ENCODE data around the gene CTBP2.

Gene CTBP2

DNA sequence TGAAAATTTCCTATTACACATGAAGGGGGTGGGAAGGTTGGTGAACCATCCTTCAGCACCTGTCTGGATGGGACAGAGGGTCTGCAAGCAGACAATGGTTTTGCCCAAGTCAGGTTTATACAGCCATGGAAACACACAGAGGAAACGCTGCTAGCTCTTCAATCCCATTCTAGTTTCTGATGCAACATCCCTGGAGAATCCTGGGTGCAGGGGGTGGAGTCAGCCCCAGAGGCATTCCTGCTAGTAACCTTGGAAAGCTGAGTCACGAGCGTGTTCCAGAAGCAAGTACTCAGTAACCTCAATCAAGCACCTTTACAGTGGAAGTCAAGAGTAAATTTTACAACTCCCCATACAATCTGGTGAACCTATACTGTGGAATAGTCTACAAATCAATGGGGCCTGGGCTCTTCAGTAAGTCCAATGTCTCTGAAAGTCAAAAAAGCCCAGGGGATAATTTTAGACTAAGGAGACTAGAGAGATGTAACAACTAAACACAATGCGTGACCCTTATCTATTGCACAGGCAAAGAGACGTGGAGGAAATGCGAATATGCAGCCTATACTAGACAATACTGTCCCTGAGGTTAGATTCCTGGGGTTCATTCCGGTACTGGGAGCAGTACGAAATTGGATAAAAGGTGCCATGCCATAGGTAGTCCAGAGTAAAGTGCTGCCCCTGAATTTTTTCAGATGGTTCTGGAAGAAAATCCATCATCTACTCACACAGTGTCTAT is 123.1 kb downstream of the CTBP2 start:
- DNase-seq: no peak

DNA sequence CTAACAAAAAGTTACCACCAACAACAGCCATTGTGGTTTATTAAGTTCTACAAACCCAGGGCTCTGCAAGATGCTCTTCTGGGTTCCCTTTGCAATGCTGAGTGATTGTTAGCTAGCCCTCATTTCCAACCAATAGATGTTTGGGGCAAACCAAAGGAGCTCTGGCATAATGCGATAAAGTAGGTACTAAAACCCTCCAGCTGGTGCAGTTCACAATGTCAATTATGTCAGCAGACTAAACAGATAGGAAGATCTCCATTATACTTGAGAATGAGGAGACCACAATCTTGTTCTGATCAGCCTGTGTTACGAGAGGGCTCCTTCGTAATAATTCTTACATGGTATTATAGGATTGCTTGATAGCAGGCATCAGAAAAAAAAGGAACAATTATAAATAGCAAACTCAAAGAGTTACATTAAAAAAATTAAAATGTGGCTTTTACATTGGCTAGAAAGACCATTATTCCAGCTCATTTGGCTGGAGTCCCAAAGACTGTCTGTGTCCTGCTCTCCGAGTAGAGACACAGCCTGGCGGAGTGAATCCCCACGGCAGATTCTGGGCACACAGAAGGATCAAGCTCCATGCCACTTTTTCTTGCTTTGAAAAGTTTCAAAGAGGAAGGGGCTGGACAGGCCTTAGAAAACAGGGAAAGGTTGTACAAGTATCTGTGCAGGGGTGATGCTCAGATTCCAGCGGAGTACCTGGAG is 124.6 kb downstream of the CTBP2 start:
- DNase-seq: no peak

DNA sequence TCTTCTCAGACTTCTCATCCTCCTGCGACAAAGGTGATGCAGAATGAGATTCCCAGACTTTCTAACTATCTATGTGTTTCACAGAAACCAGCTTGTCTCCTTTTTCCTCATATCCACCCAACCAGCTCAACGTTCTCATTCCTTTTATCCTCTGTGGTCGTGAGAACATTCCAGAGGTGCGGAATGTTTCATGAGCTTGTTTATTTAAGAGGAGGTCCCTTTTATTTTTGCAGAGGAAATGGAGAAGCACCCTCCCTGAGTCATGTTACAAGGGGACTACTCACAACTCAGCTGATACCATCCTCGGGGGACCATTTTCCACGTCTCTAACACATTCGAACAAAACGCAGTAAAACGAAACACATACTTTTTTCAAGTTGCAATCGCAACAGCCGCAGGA is 125.2 kb downstream of the CTBP2 start:
- DNase-seq: no peak

DNA sequence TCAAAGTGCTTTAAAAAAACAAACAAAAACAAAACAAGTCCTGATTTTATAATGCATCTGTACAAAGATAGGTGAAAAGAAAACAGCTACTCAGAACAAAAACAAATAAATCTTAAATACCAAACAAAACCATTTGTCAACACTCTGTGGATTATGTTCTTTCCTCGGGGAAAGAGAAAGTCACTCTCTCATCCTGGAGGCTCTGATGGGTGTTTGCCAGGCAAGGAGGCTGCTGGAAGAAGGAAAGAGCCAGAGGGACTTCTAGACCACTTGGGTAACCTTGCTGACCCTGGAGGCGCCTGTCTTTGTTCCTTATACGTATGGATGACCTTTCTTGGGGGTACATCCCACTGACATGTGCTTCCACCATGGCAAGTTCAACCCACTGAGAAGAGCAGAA is 125.7 kb downstream of the CTBP2 start:
- no peak for DNase-seq

DNA sequence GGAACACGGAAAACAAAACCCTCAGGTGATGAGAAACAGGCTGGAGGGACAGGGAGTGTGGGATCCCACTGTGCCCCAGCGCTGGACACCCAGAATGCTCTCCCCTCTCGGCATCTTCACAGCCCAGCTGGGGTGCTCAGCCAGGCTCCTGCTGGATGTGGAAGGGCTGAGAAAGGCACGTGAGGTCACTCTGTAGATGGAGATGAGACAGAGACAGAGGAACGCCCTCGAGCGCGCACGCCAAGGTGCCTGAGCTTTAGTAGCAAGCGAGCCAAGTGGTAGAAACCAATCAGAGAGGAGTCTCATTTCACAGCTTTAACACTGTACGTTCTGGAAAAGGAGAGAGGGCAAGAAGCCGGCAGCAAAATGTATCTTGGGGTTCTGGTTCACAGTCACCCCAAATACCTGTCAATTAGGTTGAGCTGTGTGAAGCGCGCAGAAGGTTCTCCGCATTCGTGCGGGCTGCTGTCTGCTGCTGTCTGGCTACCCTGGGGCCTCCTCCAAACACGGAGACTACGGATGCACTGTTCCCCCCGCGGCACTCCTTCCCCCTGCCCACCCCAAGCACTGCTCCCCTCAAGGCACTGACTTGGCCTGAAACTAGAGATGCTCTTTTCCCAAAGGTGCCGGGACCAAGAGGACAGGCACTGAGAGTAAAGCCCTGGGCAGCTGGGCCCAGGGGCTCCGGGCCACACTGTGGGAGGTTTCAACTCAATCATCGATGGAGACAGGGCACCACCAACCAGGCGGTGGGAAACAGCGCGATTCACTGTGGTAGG is 127.0 kb downstream of the CTBP2 start:
- no peak for DNase-seq

DNA sequence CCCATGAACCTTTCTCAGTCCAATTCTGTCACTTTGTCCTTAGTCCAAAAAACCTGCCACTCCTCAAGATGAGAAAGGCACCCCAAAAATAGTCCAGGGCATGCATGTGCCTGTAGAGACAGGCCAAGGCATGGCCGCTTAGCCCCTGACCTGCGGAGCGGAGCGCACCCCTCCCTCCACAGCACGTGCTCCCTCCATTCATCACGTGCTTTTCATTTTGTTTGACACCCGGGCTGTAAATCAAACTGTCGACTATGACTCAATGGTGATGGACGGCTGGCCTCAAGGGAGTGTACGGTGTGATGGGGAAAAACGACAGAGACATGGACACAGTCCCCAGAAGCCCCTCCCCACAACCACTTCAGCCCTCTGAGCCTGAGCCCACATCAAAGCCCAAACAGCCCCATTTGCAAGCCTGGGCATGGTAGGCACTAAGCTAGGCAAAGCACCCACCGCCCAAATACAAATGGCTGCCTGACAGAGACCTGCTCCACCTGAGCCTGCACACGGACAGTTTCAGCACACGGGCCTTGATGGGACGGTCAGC is 127.8 kb downstream of the CTBP2 start:
- DNase-seq: no peak

DNA sequence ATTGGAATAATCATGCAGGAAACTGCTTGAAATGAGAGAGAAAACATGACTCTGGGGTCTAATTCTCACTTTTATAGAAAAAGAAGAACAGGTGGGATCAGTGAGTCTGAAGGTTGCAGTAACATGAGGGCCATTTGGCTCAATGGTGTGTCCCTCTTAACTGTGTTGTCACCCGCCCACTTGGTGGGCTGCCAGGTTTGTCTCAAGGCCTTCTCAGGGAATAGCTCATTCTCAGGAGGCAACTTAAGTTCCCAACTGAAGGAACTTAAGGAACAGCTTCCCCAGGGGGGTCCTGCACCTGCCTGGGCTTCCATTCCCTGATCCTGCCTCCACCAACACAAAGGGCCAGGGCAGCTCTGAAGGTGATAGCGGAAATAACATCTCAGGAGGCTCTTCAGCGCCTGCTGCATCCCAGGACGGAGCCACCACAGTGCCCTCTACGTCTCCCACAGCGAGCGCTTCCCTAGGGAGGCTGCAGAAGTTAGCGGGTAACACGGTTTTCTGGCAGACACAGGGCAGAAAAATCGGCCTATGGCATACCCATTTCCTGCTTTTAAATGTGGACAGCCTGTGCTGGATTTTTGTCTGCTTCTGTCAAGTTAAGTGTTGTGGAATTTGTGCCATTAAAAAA is 129.7 kb downstream of the CTBP2 start:
- DNase-seq: no peak

DNA sequence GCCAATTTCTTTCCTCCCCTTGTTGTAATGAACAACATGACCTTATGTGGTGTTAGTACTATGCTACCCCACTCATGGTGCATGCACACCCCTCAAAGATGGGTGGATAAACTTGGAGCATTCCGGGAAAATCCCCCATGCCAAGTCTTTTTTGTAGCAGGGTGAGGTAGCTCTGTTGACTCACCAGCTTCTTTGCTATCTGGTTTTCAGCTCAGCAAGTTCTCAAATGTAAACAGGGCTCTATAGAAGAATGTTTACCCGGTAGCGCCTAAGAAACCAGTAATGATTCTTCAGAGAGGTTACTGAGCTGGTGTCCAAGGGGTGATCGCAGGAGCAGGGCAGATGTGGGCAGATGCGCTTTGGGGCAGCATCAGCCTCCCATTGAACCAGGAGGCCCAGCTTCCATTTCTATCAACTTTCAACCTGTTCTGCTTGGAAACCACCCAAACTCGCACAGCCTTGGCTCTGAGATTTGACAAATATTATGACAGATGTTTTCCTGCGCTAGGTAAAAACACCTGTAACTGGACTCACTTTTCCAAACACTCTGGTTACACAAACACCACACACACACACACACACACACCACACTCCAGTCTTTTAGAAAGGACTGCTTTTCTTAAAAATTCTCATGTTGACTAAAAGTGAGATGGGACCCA is 130.7 kb downstream of the CTBP2 start:
- DNase-seq: no peak

DNA sequence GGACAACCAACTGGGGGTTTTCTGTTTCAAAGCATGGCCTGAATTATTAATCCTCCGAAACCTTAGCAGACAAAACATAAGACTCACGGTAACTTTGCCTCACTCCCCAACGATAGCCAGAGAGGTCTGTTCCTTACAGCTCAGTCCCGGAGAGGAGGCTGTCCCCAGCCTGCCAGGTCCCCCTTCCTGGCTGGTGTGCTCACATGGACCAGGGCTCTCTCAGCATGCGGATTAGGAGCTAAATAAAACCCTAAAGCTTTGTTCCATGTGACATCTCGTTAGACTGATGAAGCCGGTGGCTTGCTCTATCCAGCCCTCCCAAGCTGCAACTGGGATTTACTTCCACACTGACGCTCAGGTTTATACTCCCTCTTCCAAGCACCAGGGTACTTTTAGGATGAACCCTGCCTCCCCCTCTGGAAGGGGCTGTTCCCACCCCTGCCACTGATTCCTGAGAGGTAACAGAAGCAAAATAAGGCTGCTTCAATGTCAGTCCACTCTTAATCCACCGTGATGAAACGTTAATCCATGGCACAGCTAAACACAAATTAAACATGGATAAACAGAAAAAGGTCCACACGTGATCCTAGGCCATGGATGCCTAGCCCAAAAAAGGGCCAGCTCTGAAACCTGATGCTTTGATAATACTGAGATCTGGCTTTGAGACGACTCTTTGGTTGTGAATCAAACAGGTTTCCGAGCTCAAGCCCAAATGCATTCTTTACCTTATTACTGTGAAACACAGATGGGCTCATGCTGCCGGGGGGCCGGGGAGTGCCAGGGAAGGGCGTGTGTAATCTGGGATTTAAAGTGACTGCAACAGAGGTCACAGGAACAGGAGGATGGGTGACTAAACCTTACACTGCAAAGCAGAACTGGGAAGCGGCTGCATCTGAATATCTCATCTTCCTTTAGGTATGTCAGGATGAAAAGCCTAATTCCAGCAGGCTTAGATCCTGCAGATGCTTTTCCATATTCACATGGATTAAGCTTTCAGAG is 132.2 kb downstream of the CTBP2 start:
- no peak for DNase-seq

DNA sequence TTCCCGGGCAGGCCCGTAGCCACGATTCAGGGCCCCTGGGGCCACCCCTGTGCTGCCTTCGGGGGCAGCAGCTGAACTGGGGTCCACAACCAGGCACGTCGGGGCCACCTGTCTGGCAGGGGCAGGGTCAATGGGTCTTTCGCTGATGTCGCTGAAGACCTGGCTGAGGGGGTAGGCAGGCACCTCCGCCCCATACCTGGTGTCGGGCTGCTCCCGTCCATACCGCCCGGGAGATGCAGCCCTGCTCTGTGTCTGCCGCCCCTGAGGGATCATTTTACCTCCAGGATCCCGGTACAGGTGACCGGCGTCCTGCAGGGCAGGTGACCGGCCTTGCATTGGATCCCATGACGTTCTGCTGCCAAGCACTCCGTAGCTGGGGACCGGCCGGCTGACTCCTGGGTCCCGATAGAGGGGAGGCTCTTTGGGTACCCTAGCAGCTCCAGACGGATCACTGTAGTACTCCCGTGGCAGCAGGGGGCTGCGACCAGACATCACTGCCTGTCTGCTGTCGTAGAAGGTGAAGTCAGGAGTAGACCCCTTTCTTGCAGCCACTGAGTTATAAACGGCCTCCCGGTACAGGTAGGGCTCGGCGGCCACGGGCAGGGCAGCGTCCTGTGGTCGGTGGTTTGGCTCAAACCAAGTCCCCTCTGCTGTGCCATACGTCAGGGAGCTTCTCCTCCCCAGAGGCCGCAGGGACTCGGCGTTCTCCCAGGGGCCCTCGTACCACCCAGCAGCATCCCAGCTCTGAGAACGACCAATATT is 133.2 kb downstream of the CTBP2 start:
- no peak for DNase-seq

DNA sequence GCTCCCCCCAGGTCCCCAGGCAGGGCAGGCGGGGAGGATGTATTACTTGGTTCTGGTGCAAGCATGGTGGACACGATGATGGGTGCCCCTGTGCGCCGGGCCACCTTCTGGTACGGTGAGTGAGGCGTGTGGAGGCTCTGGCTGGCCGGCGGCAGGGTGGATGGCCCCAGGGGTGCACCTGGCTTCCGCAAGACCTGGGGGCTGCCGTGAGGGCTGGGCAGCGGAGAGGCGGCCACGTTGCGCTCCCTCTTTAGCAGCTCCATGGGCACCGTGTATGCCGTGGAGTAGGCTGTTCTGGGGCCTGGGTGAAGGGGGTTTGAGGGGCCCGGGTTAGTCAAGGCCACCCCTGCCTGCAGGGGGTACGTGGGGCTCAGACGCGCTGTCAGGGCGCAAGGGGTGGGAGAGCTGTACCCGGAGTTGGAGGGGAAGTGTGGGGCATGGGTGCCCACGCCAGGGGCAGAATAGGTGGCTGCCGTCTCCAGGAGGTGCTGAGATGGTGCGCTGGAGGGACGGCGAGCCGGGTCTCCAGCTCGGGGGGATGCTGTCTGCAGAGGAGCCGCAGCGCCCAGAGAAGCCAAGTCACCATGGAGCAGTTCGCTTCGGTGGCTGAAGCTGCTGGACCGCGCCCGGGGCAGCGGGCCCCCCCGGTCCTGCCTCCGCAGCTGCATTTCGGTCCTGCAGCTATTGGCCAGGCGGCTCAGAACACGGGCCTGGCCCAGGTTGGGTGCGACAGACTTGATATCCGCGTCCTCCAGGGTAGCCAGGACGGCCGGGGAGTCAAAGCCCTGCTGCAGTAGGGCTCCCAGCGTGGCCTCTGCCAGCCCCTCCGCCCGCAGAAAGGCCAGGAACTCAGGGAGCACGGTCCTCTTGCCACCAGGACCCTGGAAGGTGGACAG is 134.1 kb downstream of the CTBP2 start:
- DNase-seq: no peak

DNA sequence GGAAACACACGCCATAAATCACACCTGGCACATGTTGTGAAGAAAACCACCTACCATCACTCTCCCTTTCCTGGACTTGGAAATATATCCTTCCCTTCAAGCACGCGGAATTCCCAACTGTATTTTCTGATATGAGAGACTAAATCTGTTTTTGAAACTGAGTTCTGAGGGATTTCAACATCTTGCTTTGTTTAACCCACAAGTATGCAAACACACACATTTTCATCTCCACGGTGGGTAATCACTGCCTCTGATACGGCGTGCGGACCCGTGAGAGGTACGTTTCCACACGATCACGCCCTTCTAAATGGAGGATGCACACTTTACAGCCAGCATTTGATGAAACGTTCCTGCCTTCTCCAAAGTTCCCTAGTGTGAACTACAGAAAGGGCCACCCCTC is 135.0 kb downstream of the CTBP2 start:
- DNase-seq: no peak

DNA sequence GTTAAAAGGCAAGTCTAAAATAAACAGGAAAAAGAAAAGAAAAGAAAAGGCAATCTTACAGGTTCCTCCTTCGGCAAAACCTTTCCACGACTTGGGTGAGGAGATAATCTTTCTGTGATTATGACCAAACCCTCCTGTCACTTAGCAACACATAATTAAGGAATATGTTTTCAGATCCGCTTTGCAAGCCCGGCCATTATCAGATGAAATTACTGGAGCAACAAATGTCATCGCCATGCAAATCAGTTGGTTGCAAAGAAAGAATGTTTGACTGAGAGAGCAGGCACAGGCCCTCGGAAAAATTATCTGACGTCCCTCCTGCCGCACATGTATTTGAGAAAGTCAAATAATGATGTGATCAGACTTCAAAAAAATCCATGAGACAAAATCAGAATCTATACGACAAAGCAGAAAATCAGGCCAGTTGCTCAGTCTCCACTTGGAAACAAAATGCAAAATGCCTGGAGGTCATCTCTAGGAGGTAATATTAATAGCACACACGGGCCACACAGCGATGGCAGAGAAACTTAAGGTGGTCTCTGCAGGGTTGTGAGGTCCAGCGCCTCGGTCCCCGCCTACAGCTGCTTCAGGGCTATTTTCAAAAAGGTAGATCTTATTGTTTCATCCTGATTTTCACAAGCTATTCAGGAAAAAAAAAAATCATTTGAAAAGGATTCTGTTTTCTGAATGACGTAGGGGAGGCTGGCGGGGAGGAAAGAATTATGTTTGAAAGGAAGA is 135.7 kb downstream of the CTBP2 start:
- DNase-seq: no peak

DNA sequence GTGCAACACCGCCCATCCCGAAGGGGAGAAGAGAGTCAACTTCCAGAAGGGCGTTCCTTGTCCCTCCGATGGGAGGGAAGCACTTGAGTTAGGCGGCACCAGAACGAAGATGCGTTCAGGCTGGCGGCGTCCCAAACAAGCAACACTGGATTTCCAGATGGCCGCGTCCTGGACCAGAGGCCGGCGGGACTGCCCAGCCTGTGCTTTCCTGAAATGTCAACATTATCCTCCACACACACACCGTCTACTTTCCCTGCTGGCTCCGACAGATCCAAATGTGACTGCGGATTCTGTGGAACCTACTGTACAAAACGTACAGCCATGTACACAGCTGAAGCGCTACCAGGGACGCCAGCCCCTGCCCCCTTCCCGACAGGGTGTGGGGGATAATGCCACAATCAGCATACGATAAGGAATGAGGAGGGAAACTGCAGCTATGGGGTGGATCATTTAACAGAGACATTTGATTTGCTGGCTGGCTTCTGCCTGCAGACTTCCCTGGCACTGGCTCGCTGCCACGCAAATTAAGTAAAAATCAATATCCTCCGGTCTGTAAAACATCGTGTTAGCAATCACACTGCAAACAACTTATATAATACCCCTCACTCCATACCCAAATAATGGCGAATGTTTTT is 136.4 kb downstream of the CTBP2 start:
- no peak for DNase-seq

DNA sequence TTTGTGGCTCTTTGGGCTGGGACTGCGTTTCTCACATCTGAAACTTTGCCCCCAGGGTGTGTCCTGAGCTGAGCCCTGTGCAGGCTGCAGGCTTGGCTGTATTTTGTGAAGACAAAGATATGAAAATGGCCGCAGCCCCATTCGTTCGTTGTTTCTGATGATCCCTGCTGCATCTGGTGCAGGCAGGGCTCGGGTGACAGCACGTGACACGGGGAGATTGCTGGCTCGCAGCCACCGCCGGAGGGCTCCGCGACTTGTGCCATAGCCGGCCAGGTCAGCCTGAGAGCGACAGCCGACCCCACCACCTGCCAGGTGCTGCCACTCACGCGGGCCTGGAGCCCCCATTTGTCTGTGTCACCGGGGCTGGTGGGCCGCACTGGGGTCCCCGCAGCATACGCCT is 137.1 kb downstream of the CTBP2 start:
- DNase-seq: no peak

DNA sequence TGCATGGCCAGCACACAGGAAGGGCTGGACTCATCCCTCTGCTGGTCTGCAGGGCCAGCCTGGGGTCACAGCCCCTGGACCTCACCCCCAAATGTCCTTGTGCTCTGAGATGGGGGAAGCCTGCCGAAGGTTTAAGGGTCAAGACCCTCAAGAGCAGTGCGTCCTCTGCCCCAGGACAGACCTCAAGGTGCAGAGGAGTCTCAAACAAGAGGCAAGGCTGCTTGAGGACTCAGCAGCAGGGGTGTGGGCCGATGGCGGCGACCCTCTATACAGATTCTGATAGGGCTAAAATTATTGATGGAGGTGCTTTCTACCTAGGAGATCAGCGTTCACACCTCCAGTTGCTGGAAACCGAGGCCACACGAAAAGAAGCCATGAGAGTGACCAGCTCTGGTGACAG is 137.7 kb downstream of the CTBP2 start:
- no peak for DNase-seq

DNA sequence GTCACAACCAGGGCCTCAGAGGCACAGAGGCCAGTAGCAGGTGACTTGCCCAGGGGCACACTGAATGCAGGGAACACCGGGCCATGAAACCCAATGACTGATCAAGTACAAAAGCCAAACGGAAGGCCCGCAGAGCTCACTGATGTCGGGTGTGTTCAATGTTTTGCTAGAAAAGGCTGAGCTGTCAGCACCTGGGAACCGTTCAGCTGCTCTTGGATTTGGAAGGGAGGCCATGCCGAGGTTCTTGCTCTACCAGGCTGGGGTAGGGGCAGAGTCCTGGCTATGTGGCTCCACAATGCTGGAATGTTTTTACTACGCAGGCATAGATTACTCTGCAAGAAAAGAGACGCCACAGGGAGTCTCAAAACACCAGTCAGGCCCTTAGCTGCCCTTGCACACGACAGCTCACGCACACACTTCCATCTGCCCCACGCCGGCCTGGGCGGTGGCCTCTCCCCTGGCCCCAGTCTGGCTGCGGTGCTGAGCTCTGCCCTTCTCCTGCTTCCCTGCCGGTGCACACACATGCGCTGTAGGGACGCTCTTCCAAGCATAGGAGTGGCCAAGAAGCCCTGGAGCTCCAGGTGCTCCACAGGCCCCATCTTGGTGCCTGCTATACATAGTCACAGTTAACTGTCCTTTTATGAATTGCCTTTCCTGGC is 138.5 kb downstream of the CTBP2 start:
- DNase-seq: no peak

DNA sequence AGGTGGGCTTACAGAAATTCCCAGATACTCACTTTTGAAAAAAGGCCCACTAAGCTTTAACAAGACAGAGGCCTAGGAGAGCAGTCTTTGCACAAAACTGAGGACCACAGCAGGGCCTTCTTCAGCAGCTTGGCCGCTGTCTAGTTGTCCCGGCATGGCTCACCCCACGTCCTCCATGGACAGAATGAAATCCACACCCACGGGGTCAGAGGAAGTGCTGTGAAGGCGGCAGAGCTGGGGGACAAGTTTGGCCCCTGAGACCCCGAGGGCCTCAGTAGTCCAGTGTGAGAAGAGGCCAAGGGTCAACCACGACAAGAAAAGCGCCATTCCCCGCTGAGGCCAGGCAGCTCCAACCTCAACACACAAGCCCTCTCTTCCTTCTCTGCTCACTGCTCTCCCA is 139.5 kb downstream of the CTBP2 start:
- DNase-seq: no peak
